ENCODE results near the gene GPR107. TPM values are rescaled to one million over a fixed set of nuclear protein-coding genes. Genes with fewer than 3 reads are reported as not detected.

The GPR107 gene
- total and polyA plus RNA-seq, 2 experiments from 2014 or later, result 6.2 to 30.7 TPM

GRCh38 chr9:130160862-130161470, 107.3 kb downstream of the GPR107 start (continued):
- TF ChIP-seq, protein P1, sequence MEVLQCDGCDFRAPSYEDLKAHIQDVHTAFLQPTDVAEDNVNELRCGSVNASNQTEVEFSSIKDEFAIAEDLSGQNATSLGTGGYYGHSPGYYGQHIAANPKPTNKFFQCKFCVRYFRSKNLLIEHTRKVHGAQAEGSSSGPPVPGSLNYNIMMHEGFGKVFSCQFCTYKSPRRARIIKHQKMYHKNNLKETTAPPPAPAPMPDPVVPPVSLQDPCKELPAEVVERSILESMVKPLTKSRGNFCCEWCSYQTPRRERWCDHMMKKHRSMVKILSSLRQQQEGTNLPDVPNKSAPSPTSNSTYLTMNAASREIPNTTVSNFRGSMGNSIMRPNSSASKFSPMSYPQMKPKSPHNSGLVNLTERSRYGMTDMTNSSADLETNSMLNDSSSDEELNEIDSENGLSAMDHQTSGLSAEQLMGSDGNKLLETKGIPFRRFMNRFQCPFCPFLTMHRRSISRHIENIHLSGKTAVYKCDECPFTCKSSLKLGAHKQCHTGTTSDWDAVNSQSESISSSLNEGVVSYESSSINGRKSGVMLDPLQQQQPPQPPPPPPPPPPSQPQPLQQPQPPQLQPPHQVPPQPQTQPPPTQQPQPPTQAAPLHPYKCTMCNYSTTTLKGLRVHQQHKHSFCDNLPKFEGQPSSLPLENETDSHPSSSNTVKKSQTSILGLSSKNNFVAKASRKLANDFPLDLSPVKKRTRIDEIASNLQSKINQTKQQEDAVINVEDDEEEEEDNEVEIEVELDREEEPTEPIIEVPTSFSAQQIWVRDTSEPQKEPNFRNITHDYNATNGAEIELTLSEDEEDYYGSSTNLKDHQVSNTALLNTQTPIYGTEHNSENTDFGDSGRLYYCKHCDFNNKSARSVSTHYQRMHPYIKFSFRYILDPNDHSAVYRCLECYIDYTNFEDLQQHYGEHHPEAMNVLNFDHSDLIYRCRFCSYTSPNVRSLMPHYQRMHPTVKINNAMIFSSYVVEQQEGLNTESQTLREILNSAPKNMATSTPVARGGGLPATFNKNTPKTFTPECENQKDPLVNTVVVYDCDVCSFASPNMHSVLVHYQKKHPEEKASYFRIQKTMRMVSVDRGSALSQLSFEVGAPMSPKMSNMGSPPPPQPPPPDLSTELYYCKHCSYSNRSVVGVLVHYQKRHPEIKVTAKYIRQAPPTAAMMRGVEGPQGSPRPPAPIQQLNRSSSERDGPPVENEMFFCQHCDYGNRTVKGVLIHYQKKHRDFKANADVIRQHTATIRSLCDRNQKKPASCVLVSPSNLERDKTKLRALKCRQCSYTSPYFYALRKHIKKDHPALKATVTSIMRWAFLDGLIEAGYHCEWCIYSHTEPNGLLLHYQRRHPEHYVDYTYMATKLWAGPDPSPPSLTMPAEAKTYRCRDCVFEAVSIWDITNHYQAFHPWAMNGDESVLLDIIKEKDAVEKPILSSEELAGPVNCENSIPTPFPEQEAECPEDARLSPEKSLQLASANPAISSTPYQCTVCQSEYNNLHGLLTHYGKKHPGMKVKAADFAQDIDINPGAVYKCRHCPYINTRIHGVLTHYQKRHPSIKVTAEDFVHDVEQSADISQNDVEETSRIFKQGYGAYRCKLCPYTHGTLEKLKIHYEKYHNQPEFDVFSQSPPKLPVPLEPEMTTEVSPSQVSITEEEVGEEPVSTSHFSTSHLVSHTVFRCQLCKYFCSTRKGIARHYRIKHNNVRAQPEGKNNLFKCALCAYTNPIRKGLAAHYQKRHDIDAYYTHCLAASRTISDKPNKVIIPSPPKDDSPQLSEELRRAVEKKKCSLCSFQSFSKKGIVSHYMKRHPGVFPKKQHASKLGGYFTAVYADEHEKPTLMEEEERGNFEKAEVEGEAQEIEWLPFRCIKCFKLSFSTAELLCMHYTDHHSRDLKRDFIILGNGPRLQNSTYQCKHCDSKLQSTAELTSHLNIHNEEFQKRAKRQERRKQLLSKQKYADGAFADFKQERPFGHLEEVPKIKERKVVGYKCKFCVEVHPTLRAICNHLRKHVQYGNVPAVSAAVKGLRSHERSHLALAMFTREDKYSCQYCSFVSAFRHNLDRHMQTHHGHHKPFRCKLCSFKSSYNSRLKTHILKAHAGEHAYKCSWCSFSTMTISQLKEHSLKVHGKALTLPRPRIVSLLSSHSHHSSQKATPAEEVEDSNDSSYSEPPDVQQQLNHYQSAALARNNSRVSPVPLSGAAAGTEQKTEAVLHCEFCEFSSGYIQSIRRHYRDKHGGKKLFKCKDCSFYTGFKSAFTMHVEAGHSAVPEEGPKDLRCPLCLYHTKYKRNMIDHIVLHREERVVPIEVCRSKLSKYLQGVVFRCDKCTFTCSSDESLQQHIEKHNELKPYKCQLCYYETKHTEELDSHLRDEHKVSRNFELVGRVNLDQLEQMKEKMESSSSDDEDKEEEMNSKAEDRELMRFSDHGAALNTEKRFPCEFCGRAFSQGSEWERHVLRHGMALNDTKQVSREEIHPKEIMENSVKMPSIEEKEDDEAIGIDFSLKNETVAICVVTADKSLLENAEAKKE (CRISPR knock-in tag; IDR thresholded peaks at IDR 0.05), result no peak
- TF ChIP-seq POLR2AphosphoS5 (IDR thresholded peaks at IDR 0.05; ENCODE audit: low read depth), result no peak
- no peak for TF ChIP-seq EZH2 (IDR thresholded peaks at IDR 0.05; ENCODE audit: low read depth, unreplicated experiment)
- no peak for TF ChIP-seq JUNB (IDR thresholded peaks at IDR 0.05; ENCODE audit: unreplicated experiment)

DNA sequence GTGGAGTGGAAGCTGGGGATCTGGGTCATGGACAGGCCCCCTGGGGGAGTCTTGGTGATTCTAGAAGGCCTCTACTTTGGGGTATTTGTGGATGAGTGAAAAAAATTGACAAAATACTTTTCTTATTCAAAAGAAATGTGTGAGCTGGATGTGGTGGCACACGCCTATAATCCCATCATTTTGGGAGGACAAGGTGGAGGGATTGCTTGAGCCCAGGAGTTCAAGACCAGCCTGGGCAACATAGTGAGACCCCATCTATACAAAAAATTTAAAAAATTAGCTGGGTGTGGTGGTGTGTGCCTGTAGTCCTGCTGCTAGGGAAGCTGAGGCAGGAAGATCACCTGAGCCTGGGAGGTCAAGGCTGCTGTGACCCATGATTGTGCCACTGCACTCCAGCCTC, 111.9 kb downstream of the GPR107 start:
- Mint-ChIP-seq H3K27ac (no peak overlapping the region), H3K36me3 (ENCODE audit: low read depth) (no peaks in the 10 kb centered on the region; the same call in 2 of the 3 replicates), H3K9me3 (no peaks in the 10 kb centered on the region; the same call in 1 of the 3 replicates), H3K4me1 (no peaks in the 10 kb centered on the region; the same call in 2 of the 3 replicates), H3K27me3 (ENCODE audit: insufficient read depth, low read depth, poor library complexity) (no peaks in the 10 kb centered on the region), H3K4me3 (no peak overlapping the region)
- Histone ChIP-seq H2AFZ (no peak overlapping the region), H4K20me1 (replicated peaks; ENCODE audit: insufficient read depth) (no peaks in the 10 kb centered on the region), H3K4me2 (no peak overlapping the region), H3K4me1 (ENCODE audit: insufficient read depth) (no peaks in the 10 kb centered on the region), H3K9me2 (ENCODE audit: insufficient read depth) (no peaks in the 10 kb centered on the region), H3K79me2 (replicated peaks; ENCODE audit: insufficient read depth) (no peaks in the 10 kb centered on the region), H3K27me3 (ENCODE audit: insufficient read depth) (no peaks in the 10 kb centered on the region; the same call in 1 of the 2 replicates), H3K27ac (ENCODE audit: low read depth) (no peak overlapping the region), H3F3A (replicated peaks; ENCODE audit: low read depth) (no peaks in the 10 kb centered on the region), H3K4me3 (no peak overlapping the region), H3K36me3 (ENCODE audit: insufficient read depth) (no peaks in the 10 kb centered on the region)
- TF ChIP-seq ZNF331 (CRISPR knock-in tag; IDR thresholded peaks at IDR 0.05; ENCODE audit: low read depth), result no peak
- no peak for DNase-seq (ENCODE audit: low spot score)
- no peak for ATAC-seq

Measured in GM23338 (cell line).